ENCODE data around the gene GRK3. TPM values are rescaled to one million over a fixed set of nuclear protein-coding genes. Genes with fewer than 3 reads are reported as not detected.

The GRK3 gene
- total and polyA plus RNA-seq, 2 donors from 2014 or later: 1.6 to 11.5 TPM

- no peaks in the 10 kb centered on the region for H3K27me3 ChIP-seq (ENCODE audit: control insufficient read depth, insufficient read depth, low read length)
- FAIRE-seq (no peak), DNase-seq (no peak)
- no peaks in the 10 kb centered on the region for H3K36me3 ChIP-seq (ENCODE audit: control insufficient read depth in 2 of 3, insufficient read depth in 3 of 3, low read length in 3 of 3)
- no peak for TF ChIP-seq CTCF (IDR thresholded peaks at IDR 0.05; ENCODE audit: borderline replicate concordance, extremely low read depth, insufficient read depth)
- no peak overlapping the region for H3K4me3 ChIP-seq (ENCODE audit: low read length in 3 of 3)
- H3K9me3 ChIP-seq (ENCODE audit: control insufficient read depth in 2 of 3, insufficient read depth in 1 of 3, low read length in 3 of 3): peaks cover 0 to 3% (median 0%) of the 10 kb centered on the region in 3 donors
- H3K4me1 ChIP-seq (ENCODE audit: control insufficient read depth in 2 of 3, insufficient read depth in 2 of 3, low read depth in 1 of 3, low read length in 3 of 3): no peaks in the 10 kb centered on the region
- intact Hi-C loops (cut with DNase I): no loop called here
- no peak overlapping the region for H3K27ac ChIP-seq (ENCODE audit: low read depth in 2 of 2, low read length in 2 of 2)
- H3K9ac ChIP-seq (ENCODE audit: low read length in 3 of 3): no peak overlapping the region
Measured at GRCh38 chr22:25637032-25637431, 72.6 kb downstream of the GRK3 start.

- no peak for TF ChIP-seq CTCF (IDR thresholded peaks at IDR 0.05; ENCODE audit: borderline replicate concordance, extremely low read depth, insufficient read depth)
- no peak overlapping the region for H3K4me3 ChIP-seq (ENCODE audit: low read length in 3 of 3)
- intact Hi-C loops (cut with DNase I): no loop called here
- DNase-seq: no peak
- H3K27me3 ChIP-seq (ENCODE audit: control insufficient read depth, insufficient read depth, low read length): no peaks in the 10 kb centered on the region
- H3K9me3 ChIP-seq (ENCODE audit: control insufficient read depth in 2 of 3, insufficient read depth in 1 of 3, low read length in 3 of 3): peaks cover 0 to 3% (median 0%) of the 10 kb centered on the region in 3 donors
- FAIRE-seq: no peak
- H3K36me3 ChIP-seq (ENCODE audit: control insufficient read depth in 2 of 3, insufficient read depth in 3 of 3, low read length in 3 of 3): no peaks in the 10 kb centered on the region
- H3K9ac ChIP-seq (ENCODE audit: low read length in 3 of 3): no peak overlapping the region
- H3K27ac ChIP-seq (ENCODE audit: low read depth in 2 of 2, low read length in 2 of 2): no peak overlapping the region
- no peaks in the 10 kb centered on the region for H3K4me1 ChIP-seq (ENCODE audit: control insufficient read depth in 2 of 3, insufficient read depth in 2 of 3, low read depth in 1 of 3, low read length in 3 of 3)
Measured at GRCh38 chr22:25637672-25638071, 73.2 kb downstream of the GRK3 start.

- FAIRE-seq: no peak
- DNase-seq: no peak
- Histone ChIP-seq H3K36me3 (ENCODE audit: control insufficient read depth in 2 of 3, insufficient read depth in 3 of 3, low read length in 3 of 3) (no peaks in the 10 kb centered on the region), H3K27me3 (ENCODE audit: control insufficient read depth, insufficient read depth, low read length) (no peaks in the 10 kb centered on the region), H3K9ac (ENCODE audit: low read length in 3 of 3) (no peak overlapping the region), H3K9me3 (ENCODE audit: control insufficient read depth in 2 of 3, insufficient read depth in 1 of 3, low read length in 3 of 3) (peaks cover 0 to 3% (median 0%) of the 10 kb centered on the region in 3 donors), H3K27ac (ENCODE audit: low read depth in 2 of 2, low read length in 2 of 2) (no peak overlapping the region), H3K4me3 (ENCODE audit: low read length in 3 of 3) (no peak overlapping the region), H3K4me1 (ENCODE audit: control insufficient read depth in 2 of 3, insufficient read depth in 2 of 3, low read depth in 1 of 3, low read length in 3 of 3) (no peaks in the 10 kb centered on the region)
- intact Hi-C loops (cut with DNase I): no loop called here
- TF ChIP-seq CTCF (IDR thresholded peaks at IDR 0.05; ENCODE audit: borderline replicate concordance, extremely low read depth, insufficient read depth): no peak
Measured at GRCh38 chr22:25638638-25639037, 74.2 kb downstream of the GRK3 start.

- no peak for FAIRE-seq
- Histone ChIP-seq H3K27me3 (ENCODE audit: control insufficient read depth, insufficient read depth, low read length) (no peaks in the 10 kb centered on the region), H3K9ac (ENCODE audit: low read length in 3 of 3) (no peak overlapping the region), H3K4me3 (ENCODE audit: low read length in 3 of 3) (no peak overlapping the region), H3K4me1 (ENCODE audit: control insufficient read depth in 2 of 3, insufficient read depth in 2 of 3, low read depth in 1 of 3, low read length in 3 of 3) (no peaks in the 10 kb centered on the region), H3K36me3 (ENCODE audit: control insufficient read depth in 2 of 3, insufficient read depth in 3 of 3, low read length in 3 of 3) (no peaks in the 10 kb centered on the region), H3K9me3 (ENCODE audit: control insufficient read depth in 2 of 3, insufficient read depth in 1 of 3, low read length in 3 of 3) (peaks cover 0 to 3% (median 0%) of the 10 kb centered on the region in 3 donors), H3K27ac (ENCODE audit: low read depth in 2 of 2, low read length in 2 of 2) (no peak overlapping the region)
- DNase-seq: no peak
- intact Hi-C loops (cut with DNase I): no loop called here
- no peak for TF ChIP-seq CTCF (IDR thresholded peaks at IDR 0.05; ENCODE audit: borderline replicate concordance, extremely low read depth, insufficient read depth)
Measured at GRCh38 chr22:25641650-25642049, 77.2 kb downstream of the GRK3 start.
